ENCODE data around the gene NBEAL2.
"Not testable (repeated sequence)": the region's sequence is repeated elsewhere in the genome, so short reads cannot be mapped to it uniquely, and the experiment has no call there.

NBEAL2 gene

DNA sequence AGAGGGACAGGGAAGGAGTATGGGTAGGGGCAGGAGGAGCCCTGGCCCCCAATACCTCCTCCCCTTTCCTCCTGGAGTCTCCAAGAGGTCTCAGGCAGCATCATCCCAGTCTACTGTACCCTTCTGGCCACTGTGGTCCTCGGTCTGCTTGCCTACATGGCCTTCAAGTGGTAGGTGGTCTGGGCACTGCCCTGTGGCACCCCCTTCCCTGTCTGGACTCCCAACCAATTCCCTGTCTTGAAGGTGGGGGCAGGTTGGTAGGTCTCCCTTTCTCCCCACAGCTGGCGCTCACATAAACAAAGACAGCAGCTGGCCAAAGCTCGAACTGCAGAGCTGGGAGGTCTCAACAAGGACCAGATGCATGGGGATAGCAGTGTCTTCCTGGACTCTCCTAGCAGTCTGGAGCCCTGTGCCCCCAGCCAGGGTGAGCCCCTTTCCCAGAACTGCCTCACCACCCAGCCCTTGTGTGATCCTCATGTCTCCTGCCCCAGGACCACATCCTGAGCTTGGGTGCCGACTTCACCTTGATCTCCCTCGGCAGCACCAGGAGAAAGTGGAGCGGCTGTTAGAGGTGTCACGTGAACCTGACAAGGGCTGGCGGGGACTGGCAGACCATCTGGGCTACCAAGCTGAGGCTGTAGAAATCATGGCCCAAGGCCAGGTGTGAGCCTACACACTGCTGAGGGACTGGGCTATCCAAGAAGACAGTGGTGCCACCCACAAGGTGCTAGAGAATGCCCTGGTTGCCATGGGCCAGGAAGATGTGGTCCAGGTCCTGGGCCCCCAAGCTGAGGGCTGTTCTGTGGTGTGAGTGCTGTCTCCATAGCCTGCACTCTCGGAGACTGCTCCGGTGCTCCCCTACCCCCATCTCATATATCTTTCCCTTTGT lies 33.1 kb downstream of the NBEAL2 start:
- DNase-seq (ENCODE audit: low spot score), result no peak

DNA sequence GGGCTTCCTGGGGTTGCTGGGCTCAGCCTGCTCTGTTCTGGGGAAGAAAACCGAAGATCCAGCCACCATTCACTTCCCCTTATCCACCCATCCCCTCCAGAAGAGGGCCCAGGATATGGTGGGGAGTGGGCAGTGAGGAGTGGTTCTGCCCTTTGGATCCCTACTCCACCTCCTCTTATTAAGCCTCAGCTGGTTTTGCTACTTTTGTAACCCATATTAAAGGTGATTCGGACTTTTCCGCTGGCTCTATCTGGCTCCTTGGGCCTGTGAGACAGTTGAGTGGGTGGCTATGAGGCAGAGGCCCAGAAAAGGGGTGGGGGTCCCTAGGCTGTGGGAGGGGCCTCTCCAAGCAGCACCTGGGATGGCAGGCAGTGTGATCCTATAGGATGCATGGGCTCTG lies 33.8 kb downstream of the NBEAL2 start:
- no peak for DNase-seq (ENCODE audit: low spot score)

GRCh38 chr3:47014036-47014435 lies 34.6 kb downstream of the NBEAL2 start:
- DNase-seq (ENCODE audit: low spot score), result no peak

GRCh38 chr3:47015151-47015550 lies 35.7 kb downstream of the NBEAL2 start:
- no peak for DNase-seq (ENCODE audit: low spot score)

- no peak for DNase-seq (ENCODE audit: low spot score)
Measured at GRCh38 chr3:47016086-47016933, 36.8 kb downstream of the NBEAL2 start.

DNA sequence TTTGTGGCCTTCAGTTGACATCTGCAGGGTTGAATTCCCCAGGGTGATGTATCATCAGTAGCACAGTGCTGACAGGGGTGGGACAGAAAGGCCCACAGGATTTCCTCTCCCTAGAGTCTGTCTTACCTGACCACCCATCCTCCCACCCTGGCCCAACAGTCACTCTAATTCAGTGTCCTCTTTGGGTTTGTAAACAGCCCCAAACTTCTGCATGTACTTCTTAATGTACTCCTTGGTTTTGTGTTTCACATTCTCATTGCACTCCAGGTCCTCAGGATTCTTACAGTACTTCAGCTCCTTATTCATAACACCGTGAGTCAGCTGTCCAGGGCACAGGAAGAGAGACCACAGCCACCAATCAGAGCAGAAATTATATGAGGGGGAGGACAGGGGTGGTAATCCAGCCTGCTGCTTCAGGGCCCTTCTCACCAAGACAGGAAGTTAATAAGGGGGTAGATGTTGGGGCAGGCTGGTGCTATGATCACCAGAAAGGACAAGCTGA lies 37.5 kb downstream of the NBEAL2 start:
- DNase-seq (ENCODE audit: low spot score), result peak; percentile 45

DNA sequence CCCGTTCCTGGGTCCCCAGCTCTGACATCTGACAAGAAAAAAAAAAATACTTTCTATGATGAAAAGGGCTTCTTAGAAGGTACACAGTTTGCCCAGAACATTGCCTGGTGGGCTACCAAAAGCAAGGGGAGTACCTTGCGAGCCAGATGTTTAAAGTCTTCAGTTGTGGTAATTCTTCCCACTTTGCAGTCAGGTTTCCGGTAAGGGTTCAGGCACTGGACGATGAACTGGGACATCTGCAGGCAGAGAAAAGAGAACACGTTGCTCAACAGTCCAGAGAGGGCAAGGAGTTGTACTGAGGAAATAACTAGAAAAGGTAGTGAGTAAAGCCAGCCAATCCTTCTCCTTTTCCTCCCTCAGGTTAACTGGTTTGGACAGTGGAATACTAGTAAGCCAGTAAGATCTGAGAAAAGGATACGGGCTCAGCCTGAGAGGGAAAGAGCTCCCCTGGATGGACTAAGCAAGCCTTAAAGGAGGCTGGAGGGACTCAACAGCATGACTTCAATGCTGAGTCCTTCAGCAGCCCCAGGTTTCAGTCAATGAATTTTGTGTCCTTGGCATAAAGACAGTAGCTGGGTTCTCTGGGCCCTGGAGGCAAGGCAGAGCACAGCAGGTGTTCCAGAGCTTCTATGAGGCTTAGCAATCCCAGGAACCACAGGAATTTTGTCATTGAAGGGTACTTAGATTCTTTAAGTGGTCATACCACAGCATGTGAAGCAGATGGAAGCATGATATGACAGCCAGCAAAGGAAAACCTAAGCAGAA lies 38.2 kb downstream of the NBEAL2 start:
- no peak for DNase-seq (ENCODE audit: low spot score)

DNA sequence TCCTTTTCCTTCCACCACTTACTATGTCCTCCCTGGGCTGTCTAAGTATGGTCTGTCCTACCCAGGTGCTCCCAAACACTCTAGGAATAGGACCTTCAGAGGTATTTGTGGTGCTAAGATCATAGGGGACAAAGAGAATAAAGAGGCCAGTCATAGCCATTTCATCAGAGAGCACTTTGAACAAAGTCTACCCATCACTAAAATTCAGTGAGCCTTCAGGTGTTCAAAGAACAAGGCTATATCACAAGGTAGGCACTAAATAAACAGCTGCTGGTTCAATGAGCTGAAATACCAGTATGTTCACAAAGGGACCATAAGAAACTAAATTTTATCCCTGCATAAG lies 38.8 kb downstream of the NBEAL2 start:
- no peak for DNase-seq (ENCODE audit: low spot score)

DNA sequence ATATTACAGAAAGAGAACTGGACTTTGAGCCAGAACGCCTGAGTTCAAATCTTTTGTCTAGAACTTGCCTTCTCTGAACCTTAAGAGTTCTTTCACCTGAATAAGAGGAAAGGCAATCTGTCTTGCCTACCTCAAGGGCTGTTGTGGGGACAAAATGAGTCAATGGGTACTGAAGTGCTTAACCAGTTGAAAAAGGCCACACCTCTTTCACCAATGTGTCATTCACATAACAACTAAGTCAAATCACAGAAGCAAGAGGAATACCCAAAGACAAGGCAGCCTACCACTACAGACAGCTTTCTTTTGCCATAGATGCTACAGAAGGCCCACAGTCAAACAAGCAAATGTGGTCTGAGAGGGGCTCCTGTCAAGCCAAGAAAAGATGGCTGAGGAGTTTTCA lies 39.7 kb downstream of the NBEAL2 start:
- peak; percentile 86 for DNase-seq (ENCODE audit: low spot score)

- DNase-seq (ENCODE audit: low spot score), result no peak
Measured at GRCh38 chr3:47020311-47020710, 40.8 kb downstream of the NBEAL2 start.

- DNase-seq (ENCODE audit: low spot score), result no peak
Measured at GRCh38 chr3:47022641-47023071, 43.2 kb downstream of the NBEAL2 start.

GRCh38 chr3:47024932-47025331 lies 45.5 kb downstream of the NBEAL2 start:
- DNase-seq (ENCODE audit: low spot score), result peak; percentile 19

- not testable (repeated sequence) for DNase-seq (ENCODE audit: low spot score)
Measured at GRCh38 chr3:47026432-47026831, 47.0 kb downstream of the NBEAL2 start.

- DNase-seq (ENCODE audit: low spot score), result no peak
Measured at GRCh38 chr3:47028146-47028545, 48.7 kb downstream of the NBEAL2 start.

DNA sequence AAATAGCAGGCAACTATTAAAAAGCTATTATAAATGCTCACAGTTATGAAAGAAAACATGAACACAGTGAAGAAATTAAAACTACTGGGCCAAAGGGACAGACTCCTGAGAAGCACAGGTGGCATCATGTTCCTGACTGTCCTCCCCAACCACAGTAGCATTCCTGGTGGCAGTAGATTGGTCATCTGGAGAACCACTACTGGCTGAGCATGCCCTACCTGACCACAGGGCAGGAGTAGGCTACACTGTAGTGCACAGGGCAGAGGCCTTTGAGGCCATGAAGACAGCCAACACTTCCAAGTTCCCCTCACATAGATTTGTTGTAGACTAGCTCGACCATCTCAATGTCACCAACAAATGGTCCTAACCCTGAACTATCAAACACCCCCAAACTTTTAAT lies 49.2 kb downstream of the NBEAL2 start:
- no peak for DNase-seq (ENCODE audit: low spot score)

DNA sequence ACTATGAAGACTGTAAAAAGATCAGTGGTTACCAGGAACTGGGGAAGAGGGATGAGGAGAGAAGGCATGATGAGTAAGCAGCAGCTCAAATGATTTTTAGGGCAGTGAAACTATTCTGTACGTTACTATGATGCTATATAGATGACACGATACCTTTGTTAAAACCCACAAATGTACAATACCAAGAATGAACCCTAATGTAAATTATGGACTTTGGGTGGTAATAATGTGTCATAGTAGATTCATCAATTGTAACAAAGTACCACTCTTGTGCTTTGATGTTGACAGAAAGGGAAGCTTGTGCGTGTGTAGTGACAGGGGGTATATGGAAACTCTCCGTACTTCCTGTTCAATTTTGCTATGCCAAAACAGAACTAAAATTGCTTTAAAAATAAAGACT lies 51.6 kb downstream of the NBEAL2 start:
- DNase-seq (ENCODE audit: low spot score), result peak; percentile 20

DNA sequence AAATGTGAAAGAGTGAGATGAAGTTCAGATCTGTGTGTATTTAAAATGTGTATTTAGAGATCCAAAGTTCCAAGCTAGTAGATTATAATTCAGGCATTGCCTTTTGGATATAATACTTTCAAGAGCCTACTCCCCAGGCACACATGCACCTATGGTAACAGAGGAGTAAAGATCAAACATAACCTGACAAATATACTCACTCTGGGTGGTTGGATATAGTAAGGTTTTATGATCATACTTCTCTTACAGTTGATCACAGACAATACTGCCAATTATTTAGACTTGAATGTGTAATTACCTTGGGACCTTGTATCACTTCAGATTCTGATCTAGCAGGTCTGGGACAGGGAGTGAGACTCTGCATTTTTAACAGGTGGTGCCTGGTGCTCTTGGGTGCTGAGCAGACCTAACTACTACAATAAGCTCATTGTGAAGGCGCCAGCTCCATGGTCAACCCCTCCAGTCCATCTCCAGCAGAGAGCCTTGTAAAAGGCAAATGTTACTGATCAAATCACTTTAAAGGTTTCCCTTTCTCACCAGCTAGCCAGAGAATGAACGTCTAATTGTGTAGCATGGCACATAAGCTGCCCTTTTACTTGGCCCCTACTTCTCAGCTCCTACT lies 55.5 kb downstream of the NBEAL2 start:
- DNase-seq (ENCODE audit: low spot score), result no peak

DNA sequence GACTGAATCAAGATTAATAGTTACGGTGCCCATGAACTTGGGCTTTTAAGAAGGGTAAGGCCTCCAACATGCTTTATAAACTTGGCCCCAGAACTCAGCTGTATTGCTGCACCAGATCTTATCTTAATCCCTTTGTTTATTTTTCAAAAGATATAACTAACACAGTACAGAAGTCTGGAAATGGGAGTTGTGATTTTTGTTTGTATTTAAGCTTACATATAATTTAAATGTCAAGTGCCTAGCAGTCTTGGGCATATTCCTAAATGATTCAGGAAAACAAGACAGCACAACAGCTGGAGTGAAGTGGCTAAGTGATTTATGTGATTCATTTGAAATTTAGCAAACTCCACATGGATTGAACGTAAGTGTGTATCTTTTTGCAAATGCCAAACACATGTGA lies 56.2 kb downstream of the NBEAL2 start:
- no peak for DNase-seq (ENCODE audit: low spot score)

GRCh38 chr3:47036145-47036544 lies 56.7 kb downstream of the NBEAL2 start:
- no peak for DNase-seq (ENCODE audit: low spot score)

DNA sequence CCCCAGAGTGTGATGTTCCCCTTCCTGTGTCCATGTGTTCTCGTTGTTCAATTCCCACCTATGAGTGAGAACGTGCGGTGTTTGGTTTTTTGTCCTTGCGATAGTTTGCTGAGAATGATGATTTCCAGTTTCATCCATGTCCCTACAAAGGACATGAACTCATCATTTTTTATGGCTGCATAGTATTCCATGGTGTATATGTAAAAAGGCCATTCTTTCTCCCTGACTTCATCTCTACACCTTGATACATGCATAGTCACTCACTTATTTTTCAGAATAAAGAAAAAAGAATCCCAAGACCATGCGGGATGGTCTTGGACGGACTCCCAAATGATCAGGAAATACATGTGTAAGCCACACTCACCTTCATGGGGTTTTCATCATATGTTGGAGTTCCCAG lies 57.8 kb downstream of the NBEAL2 start:
- not testable (repeated sequence) for DNase-seq (ENCODE audit: low spot score)

DNA sequence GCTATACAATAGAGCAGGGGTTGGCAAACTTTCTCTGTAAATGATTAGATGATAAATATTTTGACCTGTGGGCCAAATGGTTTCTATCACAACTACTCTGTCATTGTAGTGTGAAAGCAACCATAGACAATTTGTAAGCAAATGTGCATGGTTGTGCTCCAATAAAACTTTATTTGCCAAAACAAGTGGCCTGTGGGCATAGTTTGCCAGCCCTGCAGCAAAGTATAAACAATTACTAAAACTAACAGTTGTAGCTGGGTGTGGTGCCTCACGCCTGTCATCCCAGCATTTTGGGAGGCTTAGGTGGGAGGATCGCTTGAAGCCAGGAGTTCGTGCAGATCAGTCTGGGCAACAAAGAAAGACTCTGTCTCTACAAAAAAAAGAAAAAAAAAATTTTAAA lies 61.6 kb downstream of the NBEAL2 start:
- DNase-seq (ENCODE audit: low spot score), result no peak

Measured in activated CD4-positive, alpha-beta T cell treated with anti-CD3 and anti-CD28 coated beads, Interleukin-2, Interleukin-4, amounts not matched to agents 100 ng/mL and 50 ng/mL, durations not matched to agents 16 hours and 8 hours (primary cell).